IMR-90 (cell line): Measurements from ENCODE around the gene TSKS. TPM values are rescaled to one million over a fixed set of nuclear protein-coding genes. Genes with fewer than 3 reads are reported as not detected.

Source experiments
- ATAC-seq: fragments of 200-7000 bp; cut with Tn5 transposase; 2 replicates; pipeline ENCODE4 v1.9.1; 2020; ENCODE audit warnings: low read depth, mild to moderate bottlenecking, moderate library complexity
- BruUV-seq: library from RNA; stranded (reverse); fragments of 400-500 nt; replicated peaks from 2 replicates; lab custom pipeline; 2021; lab: Mats Ljungman, UMichigan
- CTCF ChIA-PET: fragments of 300-600 bp; formaldehyde crosslinking; extraction: SDS; loops from one replicate; lab custom pipeline; 2021; ENCODE audit warnings: antibody characterized with exemption; lab: Yijun Ruan, JAX
- POLR2A ChIA-PET: fragments of 300-600 bp; sonication (Branson Sonifier 250); formaldehyde crosslinking; loops from one replicate; lab custom pipeline; 2022; ENCODE audit warnings: antibody characterized with exemption; ENCODE audit not compliant: unreplicated experiment; lab: Charles Lee
- DNase-seq: peaks from one replicate; pipeline ENCODE4 v3.0.0; 2013
- H2AFZ ChIP-seq: replicated peaks from 2 replicates; pipeline ENCODE3; 2013; ENCODE audit warnings: low read length, mild to moderate bottlenecking; ENCODE audit not compliant: poor library complexity
- H2AK5ac ChIP-seq: 2 replicates; pipeline ENCODE4 v1.6.1; 2013; ENCODE audit warnings: low read depth, low read length, inconsistent platforms
- H2AK9ac ChIP-seq: replicated peaks from 2 replicates; pipeline ENCODE3; 2013; ENCODE audit warnings: mild to moderate bottlenecking, low read depth, low read length, moderate library complexity; ENCODE audit not compliant: poor library complexity
- H2BK120ac ChIP-seq: 2 replicates; pipeline ENCODE4 v1.6.1; 2013; ENCODE audit warnings: low read depth, low read length, inconsistent platforms
- H2BK15ac ChIP-seq: 3 replicates; pipeline ENCODE4 v1.6.1; 2013; ENCODE audit warnings: low read depth, low read length, inconsistent platforms
- H2BK20ac ChIP-seq: 2 replicates; pipeline ENCODE4 v1.6.1; 2013; ENCODE audit warnings: low read depth, mild to moderate bottlenecking, inconsistent platforms, low read length, moderate library complexity
- H2BK5ac ChIP-seq: 2 replicates; pipeline ENCODE4 v1.6.1; 2013; ENCODE audit warnings: mild to moderate bottlenecking, low read depth, low read length, inconsistent platforms; ENCODE audit not compliant: poor library complexity, severe bottlenecking
- H3K14ac ChIP-seq: replicated peaks from 2 replicates; pipeline ENCODE4 v1.6.1; 2013; ENCODE audit warnings: low read depth, low read length, inconsistent platforms
- H3K18ac ChIP-seq: 2 replicates; pipeline ENCODE4 v1.6.1; 2013; ENCODE audit warnings: low read depth, low read length, control low read depth
- H3K23ac ChIP-seq: 2 replicates; pipeline ENCODE4 v1.6.1; 2013; ENCODE audit warnings: low read depth, low read length, inconsistent platforms
- H3K27ac ChIP-seq: 2 replicates; pipeline ENCODE4 v1.5.1; 2013; ENCODE audit warnings: mild to moderate bottlenecking, control low read depth, low read length; ENCODE audit not compliant: insufficient read depth
- H3K27me3 ChIP-seq: 2 replicates; pipeline ENCODE4 v1.6.1; 2013; ENCODE audit warnings: low read length; ENCODE audit not compliant: control insufficient read depth, insufficient read depth
- H3K36me3 ChIP-seq: 2 replicates; pipeline ENCODE4 v1.6.1; 2013; ENCODE audit warnings: low read length, mixed read lengths; ENCODE audit not compliant: control insufficient read depth, insufficient read depth
- H3K4ac ChIP-seq: 2 replicates; pipeline ENCODE4 v1.6.1; 2013; ENCODE audit warnings: low read depth, low read length, inconsistent platforms
- H3K4me1 ChIP-seq: 2 replicates; pipeline ENCODE4 v1.6.1; 2013; ENCODE audit warnings: low read length, mixed read lengths; ENCODE audit not compliant: control insufficient read depth, insufficient read depth
- H3K4me2 ChIP-seq: 2 replicates; pipeline ENCODE4 v1.6.1; 2013; ENCODE audit warnings: low read depth, mild to moderate bottlenecking, control low read depth, low read length, moderate library complexity
- H3K4me3 ChIP-seq: 2 replicates; pipeline ENCODE4 v1.5.1; 2013; ENCODE audit warnings: low read depth, mild to moderate bottlenecking, control low read depth, low read length, moderate library complexity; ENCODE audit not compliant: insufficient read depth
- H3K56ac ChIP-seq: 2 replicates; pipeline ENCODE4 v1.6.1; 2013; ENCODE audit warnings: low read length, inconsistent platforms; ENCODE audit not compliant: insufficient read depth; ENCODE audit errors: extremely low read depth
- H3K79me1 ChIP-seq, 2 experiments: 2 replicates each; pipeline ENCODE4 v1.6.1; 2013; ENCODE audit warnings: low read length in 2 of 2, inconsistent platforms in 1 of 2, low read depth in 1 of 2
- H3K9ac ChIP-seq: 2 replicates; pipeline ENCODE4 v1.6.1; 2013; ENCODE audit warnings: low read depth, low read length, control low read depth
- H3K9me1 ChIP-seq: 2 replicates; pipeline ENCODE4 v1.6.1; 2013; ENCODE audit warnings: low read length, inconsistent platforms; ENCODE audit not compliant: insufficient read depth
- H3K9me3 ChIP-seq: 2 replicates; pipeline ENCODE4 v1.6.1; 2013; ENCODE audit warnings: low read length; ENCODE audit not compliant: control insufficient read depth, insufficient read depth
- H4K20me1 ChIP-seq: 2 replicates; pipeline ENCODE4 v1.6.1; 2013; ENCODE audit warnings: low read length, inconsistent platforms; ENCODE audit not compliant: insufficient read depth
- H4K5ac ChIP-seq: 2 replicates; pipeline ENCODE4 v1.6.1; 2013; ENCODE audit warnings: mild to moderate bottlenecking, low read depth, low read length, control low read depth
- H4K8ac ChIP-seq, 2 experiments: 2 replicates each; pipeline ENCODE4 v1.6.1; 2013; ENCODE audit warnings: low read depth in 2 of 2, low read length in 2 of 2, control low read depth in 1 of 2, inconsistent platforms in 1 of 2
- H4K91ac ChIP-seq: 2 replicates; pipeline ENCODE4 v1.6.1; 2013; ENCODE audit warnings: low read depth, low read length, inconsistent platforms; ENCODE audit not compliant: insufficient read depth
- BHLHE40 ChIP-seq: fragments of 150-350 bp; IDR thresholded peaks from 2 replicates; pipeline ENCODE4 v1.6.1; 2016; ENCODE audit warnings: mild to moderate bottlenecking, low read depth, low read length
- CHD1 ChIP-seq: IDR thresholded peaks from 2 replicates; pipeline ENCODE4 v1.6.1; 2012; ENCODE audit warnings: low read depth, low read length, improper control_type of control experiment
- FOS ChIP-seq: fragments of 150-350 bp; IDR thresholded peaks from 2 replicates; pipeline ENCODE4 v1.6.1; 2016; ENCODE audit warnings: low read depth, low read length
- MAFK ChIP-seq: IDR thresholded peaks from 2 replicates; pipeline ENCODE4 v1.6.1; 2012; ENCODE audit warnings: low read depth, low read length, improper control_type of control experiment
- NFE2L2 ChIP-seq: fragments of 150-350 bp; IDR thresholded peaks from 2 replicates; pipeline ENCODE4 v1.6.1; 2016; ENCODE audit warnings: low read depth, mild to moderate bottlenecking, low read length
- POLR2A ChIP-seq: IDR thresholded peaks from 2 replicates; pipeline ENCODE4 v1.6.1; 2012; ENCODE audit warnings: mild to moderate bottlenecking, low read depth, low read length
- RFX5 ChIP-seq: IDR thresholded peaks from 2 replicates; pipeline ENCODE4 v1.8.0; 2012; ENCODE audit warnings: low read depth, mild to moderate bottlenecking, low read length, moderate library complexity
- USF2 ChIP-seq: fragments of 150-350 bp; IDR thresholded peaks from 2 replicates; pipeline ENCODE4 v1.6.1; 2017; ENCODE audit warnings: mild to moderate bottlenecking, antibody characterized with exemption, low read length, low read depth
- WGBS, 2 experiments: methylation state at CpG; one replicate each; pipeline versions ENCODE4 v1.1.5 to v1.1.7; 2013; ENCODE audit warnings: missing lambda C conversion rate in 2 of 2; ENCODE audit not compliant: insufficient read length in 1 of 2; ENCODE audit errors: extremely low coverage in 2 of 2; 5-methylcytosine and 5-hydroxymethylcytosine counted together
- dilution Hi-C: fragments of 300-500 bp; cut with HindIII; formaldehyde crosslinking; loops from one replicate; pipeline ENCODE4 v1.14.3; 2018; ENCODE audit warnings: low sequenced_read_pairs; ENCODE audit not compliant: unreplicated experiment
- in situ Hi-C: fragments of 300-500 bp; cut with MboI; formaldehyde crosslinking; loops from 3 replicates; pipeline ENCODE4 v1.14.3; 2019; ENCODE audit warnings: low sequenced_read_pairs, inconsistent platforms, mixed read lengths
- intact Hi-C: fragments of 100-400 bp; cut with micrococcal nuclease; formaldehyde crosslinking; loops from 2 replicates; pipeline ENCODE4 v1.10.0; 2022
- polyA plus RNA-seq, 3 experiments: library from polyadenylated mRNA; depleted of rRNA; stranded (reverse); fragments of >200 nt; gene quantifications; 2 replicates each; pipeline ENCODE4 v1.2.3, GENCODE V29; 2012; ENCODE audit warnings: low replicate concordance in 1 of 3
- total RNA-seq: library from RNA; depleted of rRNA; stranded (reverse); fragments of >200 nt; gene quantifications from 2 replicates; pipeline ENCODE4 v1.2.3, GENCODE V29; 2012

The TSKS gene
- total and polyA plus RNA-seq, 2 of the 4 experiments (the other 2 are of a cell fraction), result not detected

- H2BK5ac ChIP-seq, result no peak overlapping the region
- no peak overlapping the region for H3K14ac ChIP-seq
- H4K20me1 ChIP-seq, result peaks cover 16% of the 10 kb centered on the region
- WGBS, 2 experiments, result 98% methylated on average over 6 of the region's 11 CpGs; no CpG with 5 or more reads in 1 of the 2 experiments
- no peak overlapping the region for H2AK5ac ChIP-seq
- ATAC-seq, result no peak
- no peak overlapping the region for H3K18ac ChIP-seq
- no peak for DNase-seq
- H2AFZ ChIP-seq, result no peak overlapping the region
- no peak overlapping the region for H4K8ac ChIP-seq
- no peak for TF ChIP-seq RFX5
- TF ChIP-seq FOS, result no peak
- TF ChIP-seq BHLHE40, result no peak
- no peak for TF ChIP-seq CHD1
- no peak for TF ChIP-seq USF2
- no peak for TF ChIP-seq POLR2A
- TF ChIP-seq NFE2L2, result no peak
- no peak for TF ChIP-seq MAFK
- peaks cover 8 to 26% of the 10 kb centered on the region in 2 experiments; a peak in 3 of 4 replicates for H3K79me1 ChIP-seq
- no peaks in the 10 kb centered on the region for H3K9me3 ChIP-seq
- BruUV-seq, result no TSS peak
- H4K91ac ChIP-seq, result no peak overlapping the region
- ChIA-PET POLR2A (no interaction called here), CTCF (no interaction called here)
- no peak overlapping the region for H3K4ac ChIP-seq
- H2BK120ac ChIP-seq, result no peak overlapping the region
- no peak overlapping the region for H4K5ac ChIP-seq
- no peak overlapping the region for H2AK9ac ChIP-seq
- H3K56ac ChIP-seq, result no peak overlapping the region
- peaks cover 68% of the 10 kb centered on the region for H3K36me3 ChIP-seq
- dilution Hi-C loops, result no loop called here
- no peak overlapping the region for H3K4me3 ChIP-seq
- H2BK15ac ChIP-seq, result no peak overlapping the region
- H3K27ac ChIP-seq, result no peak overlapping the region
- no peak overlapping the region for H3K23ac ChIP-seq
- no peak overlapping the region for H3K9ac ChIP-seq
- no peak overlapping the region for H2BK20ac ChIP-seq
- H3K4me1 ChIP-seq, result no peaks in the 10 kb centered on the region; the same call in 1 of the 2 replicates
- H3K4me2 ChIP-seq, result no peak overlapping the region
- H3K27me3 ChIP-seq, result no peaks in the 10 kb centered on the region
- H3K9me1 ChIP-seq, result 0 out of 2 replicates have a peak, but pooled peaks cover 4% of the 10 kb centered on the region
- intact Hi-C loops, result no loop called here
- in situ Hi-C loops, result no loop called here
Measured at GRCh38 chr19:49798574-49798973, 35.5 kb upstream of the TSKS start.
